Chondrocyte (in vitro differentiated cells): ENCODE results near the gene PRKCI. TPM values are rescaled to one million over a fixed set of nuclear protein-coding genes. Genes with fewer than 3 reads are reported as not detected.
"Not testable (repeated sequence)": the region's sequence is repeated elsewhere in the genome, so short reads cannot be mapped to it uniquely, and the experiment has no call there.

Experiments used
- DNase-seq: peaks from one replicate; pipeline ENCODE4 v3.0.0; 2021; ENCODE audit warnings: mixed read lengths, low spot score
- H3K27ac Mint-ChIP-seq: one replicate; pipeline ENCODE4 v1.8.0; 2021; ENCODE audit warnings: mild to moderate bottlenecking, moderate library complexity, mixed read lengths; ENCODE audit not compliant: unreplicated experiment
- H3K27me3 Mint-ChIP-seq: 2 replicates; pipeline ENCODE4 v1.8.0; 2021; ENCODE audit warnings: low read depth, mixed read lengths
- H3K36me3 Mint-ChIP-seq: 2 replicates; pipeline ENCODE4 v1.8.0; 2021; ENCODE audit warnings: low read depth, mixed read lengths
- H3K4me1 Mint-ChIP-seq: 2 replicates; pipeline ENCODE4 v1.8.0; 2021; ENCODE audit warnings: low read depth, mild to moderate bottlenecking, mixed read lengths
- H3K4me3 Mint-ChIP-seq: one replicate; pipeline ENCODE4 v1.8.0; 2021; ENCODE audit warnings: mild to moderate bottlenecking, moderate library complexity, mixed read lengths; ENCODE audit not compliant: unreplicated experiment
- H3K9me3 Mint-ChIP-seq: 2 replicates; pipeline ENCODE4 v1.8.0; 2021; ENCODE audit warnings: low read depth, mixed read lengths
- CTCF ChIP-seq: fragments of 200-600 bp; sonication (generic); IDR thresholded peaks from 2 replicates; pipeline ENCODE4 v1.5.0; 2021; ENCODE audit warnings: antibody characterized with exemption, mild to moderate bottlenecking, moderate library complexity
- total RNA-seq: library from RNA; stranded (reverse); gene quantifications from 3 replicates; pipeline ENCODE4 v1.2.1, GENCODE V29; 2021

PRKCI gene
- total RNA-seq, 1 donor from 2014 or later, result 59.8 TPM

DNA sequence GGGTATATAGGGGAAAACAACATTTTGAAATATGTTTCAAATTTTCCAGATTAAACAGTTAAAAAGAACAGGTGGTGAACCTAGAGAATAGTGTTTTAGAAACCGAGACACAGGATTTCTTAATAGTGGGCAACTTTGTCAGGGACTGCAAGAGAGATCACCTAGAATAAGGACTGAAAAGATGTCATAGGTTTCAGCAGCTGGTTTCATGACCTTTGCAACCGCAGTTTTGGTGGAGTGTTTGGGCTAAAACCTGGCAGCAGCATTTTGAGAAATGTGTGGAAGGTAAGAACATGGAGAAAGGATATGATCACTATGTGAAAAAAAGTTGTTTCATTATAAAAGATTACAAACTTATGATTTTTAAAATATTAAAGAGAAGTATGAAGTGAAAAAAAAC lies 34.9 kb downstream of the PRKCI start:
- H3K36me3 Mint-ChIP-seq, result peaks cover 14% of the 10 kb centered on the region

GRCh38 chr3:170258105-170258487 lies 35.9 kb downstream of the PRKCI start:
- TF ChIP-seq CTCF, result no peak
- Mint-ChIP-seq H3K27ac (peak overlapping the region; percentile 67), H3K27me3 (no peaks in the 10 kb centered on the region), H3K9me3 (peaks cover 12% of the 10 kb centered on the region), H3K4me3 (no peak overlapping the region), H3K36me3 (peaks cover 12% of the 10 kb centered on the region), H3K4me1 (peaks cover 11% of the 10 kb centered on the region)
- no peak for DNase-seq

More for the DNA sequence above, 34.9 kb downstream of the PRKCI start:
- DNase-seq, result no peak
- H3K27me3 Mint-ChIP-seq, result no peaks in the 10 kb centered on the region
- TF ChIP-seq CTCF, result no peak
- H3K4me1 Mint-ChIP-seq, result peaks cover 11% of the 10 kb centered on the region
- no peak overlapping the region for H3K27ac Mint-ChIP-seq
- no peak overlapping the region for H3K4me3 Mint-ChIP-seq
- H3K9me3 Mint-ChIP-seq, result peaks cover 12% of the 10 kb centered on the region

DNA sequence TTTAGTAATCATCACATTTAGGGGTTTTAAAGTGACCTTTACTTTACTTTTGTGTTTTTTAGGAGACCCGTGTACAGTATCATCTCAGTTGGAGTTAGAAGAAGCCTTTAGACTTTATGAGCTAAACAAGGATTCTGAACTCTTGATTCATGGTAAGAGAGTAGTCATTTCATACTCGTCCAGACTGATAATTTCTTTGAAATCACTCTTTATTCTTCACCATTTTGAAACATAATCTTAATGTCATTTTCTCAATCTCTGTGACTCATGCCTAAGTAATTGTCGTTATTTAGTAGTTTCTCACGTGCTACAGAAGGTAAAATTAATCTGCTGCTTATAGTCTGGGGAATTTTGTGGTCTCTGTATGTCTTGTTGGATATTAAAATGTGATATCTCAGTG lies 37.7 kb downstream of the PRKCI start:
- DNase-seq, result no peak
- Mint-ChIP-seq H3K4me3 (no peak overlapping the region), H3K9me3 (peaks cover 12% of the 10 kb centered on the region), H3K27me3 (no peaks in the 10 kb centered on the region), H3K4me1 (peaks cover 11% of the 10 kb centered on the region), H3K36me3 (peaks cover 16% of the 10 kb centered on the region), H3K27ac (no peak overlapping the region)
- no peak for TF ChIP-seq CTCF

- H3K9me3 Mint-ChIP-seq, result no peaks in the 10 kb centered on the region
- H3K27me3 Mint-ChIP-seq, result no peaks in the 10 kb centered on the region
- DNase-seq, result no peak
- H3K27ac Mint-ChIP-seq, result no peak overlapping the region
- no peaks in the 10 kb centered on the region for H3K4me1 Mint-ChIP-seq
- no peak for TF ChIP-seq CTCF
- no peak overlapping the region for H3K4me3 Mint-ChIP-seq
- H3K36me3 Mint-ChIP-seq, result peaks cover 20% of the 10 kb centered on the region
Observed at GRCh38 chr3:170267793-170268192, 45.6 kb downstream of the PRKCI start.

GRCh38 chr3:170269673-170270254 lies 47.5 kb downstream of the PRKCI start:
- not testable (repeated sequence) for H3K9me3 Mint-ChIP-seq, H3K4me3 Mint-ChIP-seq, H3K27me3 Mint-ChIP-seq, H3K27ac Mint-ChIP-seq, H3K4me1 Mint-ChIP-seq, DNase-seq
- peaks cover 16% of the 10 kb centered on the region for H3K36me3 Mint-ChIP-seq

- Mint-ChIP-seq H3K36me3 (peaks cover 16% of the 10 kb centered on the region), H3K4me1 (no peaks in the 10 kb centered on the region), H3K4me3 (no peak overlapping the region), H3K9me3 (no peaks in the 10 kb centered on the region), H3K27ac (no peak overlapping the region), H3K27me3 (no peaks in the 10 kb centered on the region)
- DNase-seq, result no peak
- no peak for TF ChIP-seq CTCF
Observed at GRCh38 chr3:170270282-170270881, 48.2 kb downstream of the PRKCI start.
